GM10248 (cell line): Measurements from ENCODE around the gene EPHB3.
A peak's percentile ranks its signal among the peaks of the same experiment; 100 is the strongest.

Source experiments
- CTCF ChIA-PET: fragments of 300-600 bp; sonication (Branson Sonifier 250); formaldehyde crosslinking; extraction: SDS; loops from one replicate; lab custom pipeline; 2021; ENCODE audit warnings: antibody characterized with exemption; lab: Yijun Ruan, JAX
- POLR2A ChIA-PET: fragments of 350-650 bp; sonication (Branson Sonifier 250); formaldehyde crosslinking; extraction: SDS; loops from one replicate; lab custom pipeline; 2020; ENCODE audit warnings: antibody characterized with exemption; lab: Yijun Ruan, JAX
- DNase-seq: peaks from one replicate; pipeline ENCODE4 v3.0.0; 2012; ENCODE audit errors: extremely low spot score
- CTCF ChIP-seq: IDR thresholded peaks from 2 replicates; pipeline ENCODE4 v1.5.1; 2012; ENCODE audit warnings: mild to moderate bottlenecking, low read depth; ENCODE audit errors: extremely low read depth, missing control alignments, control extremely low read depth

EPHB3 gene

GRCh38 chr3:184537885-184538665 is 23.5 kb upstream of the EPHB3 start:
- ChIA-PET CTCF (interaction anchor here (0.9 to 9.0 kb wide), 12 partner anchors 8 to 241 kb away, joined by 3 to 90 read pairs (median 6); partner anchors contain the start of gene EPHB3), POLR2A (no interaction called here)
- no peak for TF ChIP-seq CTCF
- DNase-seq: no peak

- TF ChIP-seq CTCF: no peak
- ChIA-PET CTCF (interaction anchor here (0.9 to 9.0 kb wide), 12 partner anchors 8 to 312 kb away, joined by 3 to 90 read pairs (median 6); partner anchors contain the start of gene EPHB3), POLR2A (no interaction called here)
- no peak for DNase-seq
Measured at GRCh38 chr3:184538666-184539431, 22.7 kb upstream of the EPHB3 start.

- ChIA-PET POLR2A (interaction anchor here (0.6 kb wide), 1 partner anchor 36 kb away, joined by 5 read pairs; no protein-coding TSS in a partner anchor), CTCF (interaction anchor here (1.1 to 9.0 kb wide), 14 partner anchors 10 to 313 kb away, joined by 3 to 90 read pairs (median 6); partner anchors contain the start of genes EPHB3 and THPO)
- no peak for DNase-seq
- no peak for TF ChIP-seq CTCF
Measured at GRCh38 chr3:184539801-184540435, 21.7 kb upstream of the EPHB3 start.

- peak; percentile 62 for DNase-seq
- CTCF ChIA-PET: interaction anchor here (0.7 to 9.0 kb wide), 22 partner anchors 11 to 646 kb away, joined by 3 to 90 read pairs (median 3); partner anchors contain the start of genes EPHB3 and THPO
- TF ChIP-seq CTCF: peak; percentile 75
- POLR2A ChIA-PET: no interaction called here
Measured at GRCh38 chr3:184540777-184541681, 20.6 kb upstream of the EPHB3 start.

- no peak for TF ChIP-seq CTCF
- ChIA-PET POLR2A (no interaction called here), CTCF (interaction anchor here (0.8 to 9.0 kb wide), 16 partner anchors 10 to 647 kb away, joined by 3 to 90 read pairs (median 4); partner anchors contain the start of gene EPHB3)
- DNase-seq: peak; percentile 12
Measured at GRCh38 chr3:184541886-184542562, 19.6 kb upstream of the EPHB3 start.
